GM12891 (cell line): ENCODE results near the gene SH3TC1.

Source experiments
- POLR2A ChIP-seq: IDR thresholded peaks from 2 replicates; pipeline ENCODE4 v1.6.1; 2011; ENCODE audit warnings: low read depth, low read length, control low read depth
- POLR2AphosphoS5 ChIP-seq: IDR thresholded peaks from 2 replicates; pipeline ENCODE4 v1.6.1; 2011; ENCODE audit warnings: low read depth, low read length, control low read depth
- SPI1 ChIP-seq: IDR thresholded peaks from 2 replicates; pipeline ENCODE4 v1.6.1; 2011; ENCODE audit warnings: low read depth, low read length, control low read depth
- TAF1 ChIP-seq: IDR thresholded peaks from 2 replicates; pipeline ENCODE4 v1.6.1; 2011; ENCODE audit warnings: low read depth, low read length, control low read depth

DNA sequence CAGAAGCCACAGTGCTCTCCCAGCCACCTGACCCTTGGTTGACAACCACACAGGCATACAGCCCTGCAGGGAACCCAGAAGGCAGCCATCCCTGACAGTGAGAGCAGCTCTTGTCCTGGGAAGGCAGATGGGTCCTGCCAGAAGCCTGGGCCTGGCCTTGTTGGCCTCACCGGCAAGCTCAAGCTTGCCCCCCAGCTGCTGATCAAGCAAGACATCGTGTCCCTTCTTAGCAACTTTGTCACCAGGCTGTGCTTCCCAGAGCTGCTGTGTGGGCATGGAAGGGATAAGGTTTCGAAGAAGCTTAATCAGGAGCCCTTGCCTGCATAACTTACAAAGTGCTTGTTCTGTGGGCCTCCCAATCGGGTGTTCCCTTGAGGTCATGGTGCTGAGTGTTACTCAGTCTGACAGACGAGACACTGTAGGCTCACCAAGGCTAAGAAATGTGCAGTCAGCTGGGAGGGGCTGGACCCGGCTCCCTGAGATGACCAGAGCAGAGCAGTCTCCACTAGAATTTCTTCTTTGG lies 33.7 kb upstream of the SH3TC1 start:
- TF ChIP-seq POLR2AphosphoS5, result no peak
- no peak for TF ChIP-seq TAF1
- no peak for TF ChIP-seq POLR2A
- TF ChIP-seq SPI1, result no peak
